Stomach (tissue), 4 donors: ENCODE results near the gene PPP1R10.

Source experiments
- POLR2A ChIP-seq, 4 donors: fragments of 450-650 bp; IDR thresholded peaks; one replicate each; pipeline ENCODE4 v1.6.1; 2016; ENCODE audit warnings: antibody characterized with exemption in 4 of 4, control low read depth in 2 of 4, mild to moderate bottlenecking in 1 of 4, moderate library complexity in 1 of 4
- TF ChIP-seq, protein P1 (sequence below), 7 experiments: fragments of 450-650 bp in 4 of 7; fragments of 200-600 bp in 3 of 7; sonication (generic) in 3 of 7; IDR thresholded peaks; one replicate each; pipeline ENCODE4 v1.5.1; 2016 to 2019; ENCODE audit warnings: antibody characterized with exemption in 7 of 7, control low read depth in 2 of 7, mild to moderate bottlenecking in 1 of 7

DNA sequence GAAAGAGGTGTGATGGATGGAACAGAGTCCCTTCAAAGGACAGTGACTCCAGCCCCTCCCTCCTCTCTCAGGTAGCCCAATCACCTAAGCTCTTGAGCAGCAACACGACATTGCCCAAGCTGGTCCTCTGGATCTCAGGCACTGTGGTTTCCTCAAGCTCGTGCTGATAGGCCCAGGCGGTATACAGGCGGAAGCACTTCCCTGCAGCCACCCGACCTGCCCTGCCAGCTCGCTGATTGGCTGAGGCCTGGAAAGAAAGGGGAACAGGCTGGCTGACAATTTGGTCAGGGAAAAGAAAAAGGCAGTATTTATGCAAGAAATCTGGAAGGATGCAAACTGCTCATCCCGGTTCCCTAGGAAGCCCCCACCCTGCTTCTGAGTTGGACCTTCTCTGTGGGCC is 39.5 kb upstream of the PPP1R10 start:
- TF ChIP-seq, protein P1, sequence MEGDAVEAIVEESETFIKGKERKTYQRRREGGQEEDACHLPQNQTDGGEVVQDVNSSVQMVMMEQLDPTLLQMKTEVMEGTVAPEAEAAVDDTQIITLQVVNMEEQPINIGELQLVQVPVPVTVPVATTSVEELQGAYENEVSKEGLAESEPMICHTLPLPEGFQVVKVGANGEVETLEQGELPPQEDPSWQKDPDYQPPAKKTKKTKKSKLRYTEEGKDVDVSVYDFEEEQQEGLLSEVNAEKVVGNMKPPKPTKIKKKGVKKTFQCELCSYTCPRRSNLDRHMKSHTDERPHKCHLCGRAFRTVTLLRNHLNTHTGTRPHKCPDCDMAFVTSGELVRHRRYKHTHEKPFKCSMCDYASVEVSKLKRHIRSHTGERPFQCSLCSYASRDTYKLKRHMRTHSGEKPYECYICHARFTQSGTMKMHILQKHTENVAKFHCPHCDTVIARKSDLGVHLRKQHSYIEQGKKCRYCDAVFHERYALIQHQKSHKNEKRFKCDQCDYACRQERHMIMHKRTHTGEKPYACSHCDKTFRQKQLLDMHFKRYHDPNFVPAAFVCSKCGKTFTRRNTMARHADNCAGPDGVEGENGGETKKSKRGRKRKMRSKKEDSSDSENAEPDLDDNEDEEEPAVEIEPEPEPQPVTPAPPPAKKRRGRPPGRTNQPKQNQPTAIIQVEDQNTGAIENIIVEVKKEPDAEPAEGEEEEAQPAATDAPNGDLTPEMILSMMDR (IDR thresholded peaks at IDR 0.05), result no peak
- TF ChIP-seq POLR2A (IDR thresholded peaks at IDR 0.05), result no peak
